HG02588 (cell line): ENCODE measurements around the gene FUT4.
A peak's percentile ranks its signal among the peaks of the same experiment; 100 is the strongest.
"Not testable (repeated sequence)": the region's sequence is repeated elsewhere in the genome, so short reads cannot be mapped to it uniquely, and the experiment has no call there.

Experiments
- ATAC-seq: cut with Tn5 transposase; IDR thresholded peaks from one replicate; pipeline ENCODE4 v1.9.1; 2021; ENCODE audit warnings: mild to moderate bottlenecking, moderate library complexity; ENCODE audit not compliant: unreplicated experiment

FUT4 gene

GRCh38 chr11:94543695-94544645 is at the start of gene FUT4:
FUT4 (plus strand) TSS chr11:94543921; CDS start chr11:94544134, 213 bp downstream.
- ATAC-seq = peak; percentile 89

GRCh38 chr11:94494126-94494680 is 49.5 kb upstream of the FUT4 start:
- peak; percentile 61 for ATAC-seq

DNA sequence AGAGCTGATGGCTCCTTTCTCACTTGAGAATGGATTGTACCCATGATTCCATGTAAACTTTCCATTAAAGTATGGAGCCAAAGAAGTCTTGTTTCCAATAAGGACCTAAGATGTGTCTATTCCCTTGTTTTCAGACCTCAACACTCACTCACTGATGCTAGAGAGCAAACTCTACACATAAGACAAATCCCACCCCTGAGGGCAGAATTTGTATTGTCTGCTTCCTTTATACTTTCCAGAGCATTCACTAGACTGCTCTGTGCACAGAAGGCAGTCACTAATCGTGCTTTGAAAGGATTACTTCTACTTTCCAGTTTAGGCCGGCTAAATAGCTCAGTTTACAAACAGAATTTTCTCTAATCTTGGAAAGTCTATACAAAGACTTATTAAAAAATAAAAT is 43.5 kb upstream of the FUT4 start:
- no peak for ATAC-seq

- ATAC-seq = no peak
Observed at GRCh38 chr11:94501522-94501921, 42.2 kb upstream of the FUT4 start.

GRCh38 chr11:94504689-94505293 is 38.9 kb upstream of the FUT4 start:
- no peak for ATAC-seq

GRCh38 chr11:94506513-94506912 is 37.2 kb upstream of the FUT4 start:
- not testable (repeated sequence) for ATAC-seq

DNA sequence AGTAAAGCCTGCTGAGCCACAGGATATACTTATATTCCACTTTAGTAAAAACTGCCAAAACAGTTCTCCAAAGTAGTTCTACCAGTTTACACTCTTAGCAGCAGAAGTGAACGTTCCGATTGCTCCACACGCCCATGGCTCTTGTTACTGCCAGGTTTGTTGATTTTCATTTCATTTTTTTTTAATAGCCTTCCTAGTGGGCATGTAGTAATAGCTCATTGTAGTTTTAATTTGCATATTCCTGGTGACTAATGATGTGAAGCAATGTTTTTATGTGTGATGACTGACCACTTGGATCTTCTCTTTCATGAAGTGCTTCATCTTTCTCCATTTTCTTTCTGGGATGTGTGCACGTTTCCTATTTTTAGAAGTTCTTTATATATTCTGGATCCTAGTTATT is 36.2 kb upstream of the FUT4 start:
- ATAC-seq = no peak

- ATAC-seq = peak; percentile 90
Observed at GRCh38 chr11:94511932-94512781, 31.6 kb upstream of the FUT4 start, which contains the start of gene C11orf97. C11orf97 (plus strand) TSS chr11:94512461; CDS start chr11:94512529, 68 bp downstream.

GRCh38 chr11:94513091-94513490 is 30.6 kb upstream of the FUT4 start:
- ATAC-seq = peak; percentile 12

GRCh38 chr11:94515398-94515797 is 28.3 kb upstream of the FUT4 start:
- ATAC-seq = no peak

DNA sequence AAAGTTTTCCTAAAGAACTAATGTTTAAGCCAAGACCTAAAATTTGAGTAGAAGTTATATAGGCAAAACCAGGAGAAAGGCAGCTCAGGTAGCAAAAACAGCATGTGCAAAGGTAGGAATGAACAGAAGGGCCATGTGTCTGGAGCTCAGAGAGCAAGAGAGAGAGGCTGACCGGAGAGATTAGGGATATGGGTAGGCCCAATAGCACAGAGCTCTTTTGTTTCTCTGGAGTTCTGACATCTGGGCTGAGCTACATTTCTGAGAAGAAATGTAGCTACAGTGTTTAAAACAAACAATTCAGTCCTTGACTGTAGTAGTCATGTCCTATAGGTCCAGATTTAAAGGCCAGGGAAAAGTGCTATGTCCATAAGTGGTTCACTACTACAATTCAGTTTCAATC is 27.0 kb upstream of the FUT4 start:
- ATAC-seq = no peak

GRCh38 chr11:94518300-94518699 is 25.4 kb upstream of the FUT4 start:
- no peak for ATAC-seq

DNA sequence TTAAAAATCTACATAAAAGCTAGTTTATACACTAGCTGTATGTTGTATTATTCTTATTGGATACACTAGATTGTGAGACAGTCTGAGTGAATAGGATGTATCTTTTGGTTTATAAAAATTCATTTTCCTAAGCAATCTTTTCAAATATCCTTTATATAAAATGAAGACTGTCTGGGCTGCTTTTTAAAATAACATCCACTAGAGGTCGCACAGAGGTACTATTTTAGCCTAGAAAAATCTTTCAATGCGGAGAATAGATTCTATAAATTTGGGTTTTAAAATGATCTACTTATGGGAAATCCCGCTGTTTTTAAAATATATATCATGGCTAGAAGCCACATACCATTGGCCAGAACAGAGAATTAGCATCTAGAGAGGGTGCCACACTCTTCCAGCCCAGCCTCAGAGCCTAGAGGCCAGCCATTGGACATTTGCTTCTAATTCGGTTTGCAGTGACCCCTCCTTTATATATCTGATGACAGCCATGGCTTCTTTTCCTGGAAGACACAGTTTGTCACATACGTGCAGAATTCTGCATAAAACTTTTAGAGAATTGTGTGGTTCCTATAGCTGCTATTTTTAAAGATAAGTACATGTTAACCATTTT is 24.1 kb upstream of the FUT4 start:
- peak; percentile 49 for ATAC-seq

DNA sequence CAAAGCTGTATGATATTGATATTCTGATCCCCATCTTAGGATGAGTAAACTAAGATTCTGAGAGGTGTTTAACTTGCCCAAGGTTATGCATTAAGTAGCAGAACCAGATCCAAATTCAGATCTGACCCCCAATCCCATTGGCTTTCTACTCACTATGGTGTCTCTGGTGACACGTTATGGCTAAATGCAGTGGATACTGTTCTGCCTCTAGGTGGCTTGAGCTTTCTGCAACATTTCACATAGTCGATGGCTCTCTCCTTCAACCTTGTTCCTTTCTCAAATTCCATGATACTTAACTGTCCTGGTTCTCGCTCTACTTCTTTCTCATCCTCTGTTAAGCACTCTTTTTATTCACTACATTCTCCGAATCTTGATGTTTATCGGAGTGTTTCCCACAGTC is 22.0 kb upstream of the FUT4 start:
- ATAC-seq = no peak

GRCh38 chr11:94524341-94524740 is 19.4 kb upstream of the FUT4 start:
- no peak for ATAC-seq

DNA sequence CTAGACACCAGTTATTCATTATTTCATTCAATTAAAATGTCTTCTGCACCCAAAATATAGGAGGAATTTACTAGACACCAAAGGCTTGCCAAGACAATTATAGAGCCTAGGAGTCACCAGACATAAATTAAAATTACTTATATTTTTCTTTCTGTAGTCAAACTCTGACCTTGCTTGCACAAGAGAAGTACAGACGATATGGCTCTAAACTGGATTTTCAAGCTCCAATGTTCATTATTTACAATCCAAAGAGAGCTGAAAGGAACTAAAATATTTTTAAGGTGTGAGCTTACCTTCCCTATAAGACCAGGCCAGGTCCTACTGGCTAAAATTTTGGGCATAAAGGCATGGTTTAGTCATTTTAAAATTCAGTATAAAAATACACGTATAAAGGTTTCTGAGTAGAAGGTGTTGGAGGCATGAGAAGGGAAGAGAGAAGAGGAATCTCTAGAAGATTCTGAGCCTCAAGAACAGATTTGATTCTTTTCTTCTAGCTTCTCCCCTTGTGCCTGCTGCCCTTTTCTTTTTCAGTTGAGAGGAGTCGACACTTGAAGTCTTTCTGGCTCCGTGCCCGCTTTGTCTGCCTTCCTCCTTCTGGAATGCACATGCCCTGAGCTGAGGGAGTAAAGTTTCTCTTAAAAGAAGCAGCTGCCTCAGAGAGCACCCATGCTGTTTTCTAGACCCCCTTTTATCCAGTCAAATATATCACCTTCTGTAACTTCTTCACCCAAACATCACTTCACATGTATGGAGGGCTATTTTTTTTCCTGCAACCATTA is 18.0 kb upstream of the FUT4 start:
- no peak for ATAC-seq

DNA sequence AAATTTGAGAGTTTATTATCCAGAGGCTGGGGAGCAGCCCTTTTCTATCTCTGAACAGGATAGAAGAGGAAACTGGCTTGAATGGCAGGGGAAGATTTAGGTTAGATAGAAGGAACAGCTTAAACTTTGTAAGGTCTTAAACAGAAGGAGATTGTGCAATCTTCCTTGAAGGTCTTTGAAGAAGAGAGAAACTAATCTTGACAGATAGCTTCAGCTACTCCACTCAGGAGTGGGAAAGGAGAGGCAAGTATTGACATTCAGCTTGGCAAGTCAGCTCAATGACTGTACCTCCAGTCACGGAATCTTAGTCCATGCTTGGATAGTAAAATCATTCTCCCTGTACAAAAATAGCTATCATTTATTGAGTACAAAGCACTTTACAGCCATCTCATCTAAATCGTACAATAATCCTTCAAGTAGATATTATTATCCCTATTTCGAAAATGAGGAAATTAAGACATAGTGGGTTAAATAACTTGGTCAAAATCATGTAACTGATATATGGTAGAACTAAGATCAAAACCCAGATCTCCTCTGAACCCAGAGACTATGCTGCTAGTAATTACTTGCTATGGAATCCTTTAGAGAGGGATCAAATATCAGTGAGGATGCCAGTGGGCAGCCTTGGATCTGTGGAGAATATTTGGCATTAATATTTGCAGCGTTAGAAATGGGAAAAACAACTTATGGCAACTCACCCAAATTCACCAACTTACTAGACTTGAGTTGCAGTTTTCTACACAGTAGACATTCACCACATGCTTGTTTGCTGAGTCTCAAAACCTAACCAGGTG is 16.9 kb upstream of the FUT4 start:
- no peak for ATAC-seq

- ATAC-seq = no peak
Observed at GRCh38 chr11:94528551-94528950, 15.2 kb upstream of the FUT4 start.

GRCh38 chr11:94532211-94532610 is 11.5 kb upstream of the FUT4 start:
- no peak for ATAC-seq
